ENCODE results near the gene UPP2.

DNA sequence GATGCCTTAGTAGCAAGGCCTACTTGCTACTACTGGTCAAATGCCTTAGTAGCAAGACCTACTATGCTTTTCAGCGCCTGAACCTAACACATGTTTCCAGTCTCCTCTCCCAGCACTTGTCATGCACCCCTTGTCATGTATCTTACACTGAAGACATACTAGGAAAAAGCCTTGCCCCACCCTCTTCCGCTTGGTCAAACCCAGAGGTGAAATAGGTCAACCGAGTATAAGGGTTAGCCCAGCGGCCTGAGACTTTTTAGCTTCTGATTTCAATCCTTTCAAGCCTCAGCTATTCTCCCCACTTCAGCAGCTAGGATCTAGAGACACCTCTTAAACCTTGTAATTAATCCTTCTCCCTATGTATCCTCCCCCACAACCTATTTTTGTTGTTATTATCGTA lies 73.3 kb downstream of the UPP2 start:
- TF ChIP-seq CTCF (IDR thresholded peaks at IDR 0.05; ENCODE audit: insufficient read depth, low read length, poor library complexity, severe bottlenecking) (no peak), EZH2phosphoT487 (conservative IDR thresholded peaks at IDR 0.05; ENCODE audit: low read length) (no peak)
